ENCODE results near the gene LRRC37B.

- TF ChIP-seq, protein P1, sequence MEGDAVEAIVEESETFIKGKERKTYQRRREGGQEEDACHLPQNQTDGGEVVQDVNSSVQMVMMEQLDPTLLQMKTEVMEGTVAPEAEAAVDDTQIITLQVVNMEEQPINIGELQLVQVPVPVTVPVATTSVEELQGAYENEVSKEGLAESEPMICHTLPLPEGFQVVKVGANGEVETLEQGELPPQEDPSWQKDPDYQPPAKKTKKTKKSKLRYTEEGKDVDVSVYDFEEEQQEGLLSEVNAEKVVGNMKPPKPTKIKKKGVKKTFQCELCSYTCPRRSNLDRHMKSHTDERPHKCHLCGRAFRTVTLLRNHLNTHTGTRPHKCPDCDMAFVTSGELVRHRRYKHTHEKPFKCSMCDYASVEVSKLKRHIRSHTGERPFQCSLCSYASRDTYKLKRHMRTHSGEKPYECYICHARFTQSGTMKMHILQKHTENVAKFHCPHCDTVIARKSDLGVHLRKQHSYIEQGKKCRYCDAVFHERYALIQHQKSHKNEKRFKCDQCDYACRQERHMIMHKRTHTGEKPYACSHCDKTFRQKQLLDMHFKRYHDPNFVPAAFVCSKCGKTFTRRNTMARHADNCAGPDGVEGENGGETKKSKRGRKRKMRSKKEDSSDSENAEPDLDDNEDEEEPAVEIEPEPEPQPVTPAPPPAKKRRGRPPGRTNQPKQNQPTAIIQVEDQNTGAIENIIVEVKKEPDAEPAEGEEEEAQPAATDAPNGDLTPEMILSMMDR (conservative IDR thresholded peaks at IDR 0.05; ENCODE audit: low read length) = no peak
- no peak for TF ChIP-seq EZH2phosphoT487 (IDR thresholded peaks at IDR 0.05; ENCODE audit: borderline replicate concordance, low read depth, low read length)
These were observed 2.0 kb downstream of the LRRC37B start for GRCh38 chr17:32009262-32009542.

Data from OCI-LY7 (cell line).